A673 (cell line): Measurements from ENCODE around the gene STX11. TPM values are rescaled to one million over a fixed set of nuclear protein-coding genes. Genes with fewer than 3 reads are reported as not detected.

Experiments used
- BruUV-seq: library from RNA; stranded (reverse); fragments of 400-500 nt; replicated peaks from 2 replicates; lab custom pipeline; 2021; lab: Mats Ljungman, UMichigan
- CTCF ChIA-PET: fragments of 300-600 bp; sonication (Branson Sonifier 250); formaldehyde crosslinking; loops from one replicate; lab custom pipeline; 2022; ENCODE audit warnings: antibody characterized with exemption; lab: Charles Lee
- POLR2A ChIA-PET: fragments of 300-600 bp; sonication (Branson Sonifier 250); formaldehyde crosslinking; loops from one replicate; lab custom pipeline; 2022; ENCODE audit warnings: antibody characterized with exemption; ENCODE audit not compliant: low non-redundant PET; lab: Charles Lee
- DNase-seq: peaks from one replicate; pipeline ENCODE4 v3.0.0-alpha.2; 2015; ENCODE audit warnings: low spot score
- H3K27ac ChIP-seq: fragments of 200-600 bp; sonication (generic); 2 replicates; pipeline ENCODE4 v1.5.1; 2016; ENCODE audit warnings: mixed run types, low read depth, mild to moderate bottlenecking, mixed read lengths, antibody characterized with exemption, low read length; ENCODE audit not compliant: poor library complexity, severe bottlenecking
- H3K27me3 ChIP-seq: fragments of 200-600 bp; sonication (generic); replicated peaks from 2 replicates; pipeline ENCODE4 v1.6.1; 2017; ENCODE audit warnings: mixed run types, low read depth, mild to moderate bottlenecking, mixed read lengths, antibody characterized with exemption, low read length; ENCODE audit not compliant: insufficient read depth, poor library complexity
- H3K36me3 ChIP-seq: fragments of 200-600 bp; sonication (generic); 2 replicates; pipeline ENCODE4 v1.6.1; 2016; ENCODE audit warnings: mixed run types, mild to moderate bottlenecking, mixed read lengths, antibody characterized with exemption, low read length; ENCODE audit not compliant: insufficient read depth, poor library complexity, severe bottlenecking
- H3K4me1 ChIP-seq: fragments of 200-600 bp; sonication (generic); 2 replicates; pipeline ENCODE4 v1.6.1; 2017; ENCODE audit warnings: mixed run types, mild to moderate bottlenecking, mixed read lengths, antibody characterized with exemption, low read length; ENCODE audit not compliant: insufficient read depth, poor library complexity, severe bottlenecking
- H3K4me3 ChIP-seq: fragments of 200-600 bp; sonication (generic); 2 replicates; pipeline ENCODE4 v1.5.1; 2016; ENCODE audit warnings: low read depth, mixed run types, mild to moderate bottlenecking, mixed read lengths, low read length; ENCODE audit not compliant: poor library complexity, severe bottlenecking
- H3K9me3 ChIP-seq: fragments of 200-600 bp; sonication (generic); 2 replicates; pipeline ENCODE4 v1.6.1; 2016; ENCODE audit warnings: mixed run types, low read depth, mild to moderate bottlenecking, mixed read lengths, antibody characterized with exemption, low read length; ENCODE audit not compliant: poor library complexity, severe bottlenecking
- CTCF ChIP-seq: fragments of 300-800, 200-600 bp; sonication (generic); conservative IDR thresholded peaks from 2 replicates; pipeline ENCODE4 v1.5.1; 2017; ENCODE audit warnings: low read depth, mild to moderate bottlenecking, antibody characterized with exemption, low read length, moderate library complexity, mixed read lengths
- EZH2 ChIP-seq: fragments of 200-600 bp; sonication (generic); IDR thresholded peaks from 2 replicates; pipeline ENCODE4 v1.6.1; 2017; ENCODE audit warnings: borderline replicate concordance, low read depth, mild to moderate bottlenecking, mixed read lengths, antibody characterized with exemption, low read length; ENCODE audit not compliant: poor library complexity, severe bottlenecking
- intact Hi-C: fragments of 100-400 bp; cut with micrococcal nuclease; formaldehyde crosslinking; loops from one replicate; pipeline ENCODE4 v1.10.0; 2022; ENCODE audit not compliant: unreplicated experiment
- total RNA-seq: library from RNA; stranded (reverse); gene quantifications from 2 replicates; pipeline ENCODE4 v1.2.3, GENCODE V29; 2021

STX11 gene
- total RNA-seq, 1 experiment from 2014 or later: 0.30 TPM

- Histone ChIP-seq H3K27ac (no peak overlapping the region), H3K4me1 (no peaks in the 10 kb centered on the region), H3K4me3 (no peak overlapping the region), H3K36me3 (no peaks in the 10 kb centered on the region), H3K27me3 (no peaks in the 10 kb centered on the region), H3K9me3 (no peaks in the 10 kb centered on the region)
- ChIA-PET POLR2A (no interaction called here), CTCF (no interaction called here)
- intact Hi-C loops: no loop called here
- BruUV-seq: no TSS peak
- no peak for TF ChIP-seq CTCF
- no peak for TF ChIP-seq EZH2
- no peak for DNase-seq
Observed at GRCh38 chr6:144133225-144133821, 17.0 kb upstream of the STX11 start.

GRCh38 chr6:144134176-144134575, 16.1 kb upstream of the STX11 start:
- CTCF ChIA-PET: no interaction called here
- no peaks in the 10 kb centered on the region for H3K27me3 ChIP-seq
- POLR2A ChIA-PET: no interaction called here
- H3K4me1 ChIP-seq: no peaks in the 10 kb centered on the region
- no TSS peak for BruUV-seq
- TF ChIP-seq CTCF (no peak), EZH2 (no peak)
- H3K36me3 ChIP-seq: no peaks in the 10 kb centered on the region
- no peaks in the 10 kb centered on the region for H3K9me3 ChIP-seq
- no peak overlapping the region for H3K27ac ChIP-seq
- DNase-seq: no peak
- intact Hi-C loops: no loop called here
- H3K4me3 ChIP-seq: no peak overlapping the region

GRCh38 chr6:144134737-144135136, 15.6 kb upstream of the STX11 start:
- BruUV-seq: no TSS peak
- no peaks in the 10 kb centered on the region for H3K36me3 ChIP-seq
- DNase-seq: no peak
- TF ChIP-seq EZH2 (no peak), CTCF (no peak)
- H3K27me3 ChIP-seq: no peaks in the 10 kb centered on the region
- ChIA-PET CTCF (no interaction called here), POLR2A (no interaction called here)
- H3K27ac ChIP-seq: no peak overlapping the region
- H3K9me3 ChIP-seq: no peaks in the 10 kb centered on the region
- H3K4me3 ChIP-seq: no peak overlapping the region
- no peaks in the 10 kb centered on the region for H3K4me1 ChIP-seq
- intact Hi-C loops: no loop called here
